Transverse colon (tissue), 4 donors: ENCODE measurements around the gene TNC. TPM values are rescaled to one million over a fixed set of nuclear protein-coding genes. Genes with fewer than 3 reads are reported as not detected.

Experiments used
- DNase-seq: peaks from one replicate; pipeline ENCODE4 v3.0.0-alpha.2; 2019
- H3K27ac ChIP-seq, 4 donors: fragments of 200-600 bp; sonication (generic); 2 replicates each; pipeline ENCODE4 v1.5.1; 2016 to 2018; ENCODE audit warnings: inconsistent platforms in 4 of 4
- H3K27me3 ChIP-seq: fragments of 200-600 bp; sonication (generic); 2 replicates; pipeline ENCODE4 v1.5.1; 2017; ENCODE audit warnings: inconsistent platforms
- H3K36me3 ChIP-seq, 4 donors: fragments of 200-600 bp; sonication (generic); 2 replicates each; pipeline ENCODE4 v1.5.1; 2017 to 2019; ENCODE audit warnings: inconsistent platforms in 4 of 4
- H3K4me1 ChIP-seq, 4 donors: fragments of 200-600 bp; sonication (generic); 2 replicates each; pipeline ENCODE4 v1.5.1; 2017 to 2020; ENCODE audit warnings: inconsistent platforms in 4 of 4
- H3K4me3 ChIP-seq, 4 donors: fragments of 200-600 bp; sonication (generic); 1 replicate in 1 of 4; 2 replicates in 3 of 4; pipeline versions ENCODE4 v1.5.1 to v1.6.1; 2017 to 2019; ENCODE audit warnings: inconsistent platforms in 4 of 4
- H3K9me3 ChIP-seq, 2 donors: fragments of 200-600 bp; sonication (generic); 2 replicates each; pipeline ENCODE4 v1.5.1; 2017 to 2019; ENCODE audit warnings: inconsistent platforms in 2 of 2
- CTCF ChIP-seq, 5 experiments: fragments of 200-600 bp in 3 of 5; fragments of 450-650 bp in 2 of 5; sonication (generic) in 3 of 5; IDR thresholded peaks; 1 replicate in 2 of 5; 2 replicates in 3 of 5; pipeline ENCODE4 v1.5.1; 2016 to 2017; ENCODE audit warnings: antibody characterized with exemption in 5 of 5, inconsistent platforms in 3 of 5, mild to moderate bottlenecking in 2 of 5, moderate library complexity in 1 of 5
- EP300 ChIP-seq: sonication (generic); formaldehyde crosslinking; IDR thresholded peaks from one replicate; pipeline ENCODE4 v1.6.1; 2017; ENCODE audit warnings: antibody characterized with exemption, low read depth
- POLR2A ChIP-seq: fragments of 450-650 bp; IDR thresholded peaks from one replicate; pipeline ENCODE4 v1.6.1; 2016; ENCODE audit warnings: antibody characterized with exemption, mild to moderate bottlenecking, moderate library complexity
- POLR2AphosphoS5 ChIP-seq, 3 donors: sonication (generic); formaldehyde crosslinking; IDR thresholded peaks; one replicate each; pipeline ENCODE4 v1.6.1; 2016; ENCODE audit warnings: antibody characterized with exemption in 3 of 3
- WGBS, 2 donors: methylation state at CpG; one replicate each; pipeline ENCODE4 v1.1.5; 2018; ENCODE audit warnings: low coverage in 1 of 2; 5-methylcytosine and 5-hydroxymethylcytosine counted together
- in situ Hi-C, 4 donors: fragments of 200-750 bp; cut with MboI; loops; one replicate each; pipeline versions ENCODE4 v1.15.0 to v1.15.1; 2017; ENCODE audit warnings: low sequenced_read_pairs in 3 of 4, low pct_ligation_motif_present in 1 of 4, low pct_unique_long_range_greater_than_20kb in 1 of 4
- intact Hi-C: fragments of 100-400 bp; cut with DNase I; formaldehyde crosslinking; loops from one replicate; pipeline ENCODE4 v1.15.1; 2023; ENCODE audit warnings: low total_unique reads
- total RNA-seq, 4 donors: library from RNA; depleted of rRNA; stranded (reverse); fragments of >200 nt; gene quantifications; one replicate each; pipeline ENCODE4 v1.1.0, GENCODE V29; 2016

Gene TNC
- total RNA-seq, 4 donors from 2014 or later: 29.4 to 316 (median 61.9) TPM

DNA sequence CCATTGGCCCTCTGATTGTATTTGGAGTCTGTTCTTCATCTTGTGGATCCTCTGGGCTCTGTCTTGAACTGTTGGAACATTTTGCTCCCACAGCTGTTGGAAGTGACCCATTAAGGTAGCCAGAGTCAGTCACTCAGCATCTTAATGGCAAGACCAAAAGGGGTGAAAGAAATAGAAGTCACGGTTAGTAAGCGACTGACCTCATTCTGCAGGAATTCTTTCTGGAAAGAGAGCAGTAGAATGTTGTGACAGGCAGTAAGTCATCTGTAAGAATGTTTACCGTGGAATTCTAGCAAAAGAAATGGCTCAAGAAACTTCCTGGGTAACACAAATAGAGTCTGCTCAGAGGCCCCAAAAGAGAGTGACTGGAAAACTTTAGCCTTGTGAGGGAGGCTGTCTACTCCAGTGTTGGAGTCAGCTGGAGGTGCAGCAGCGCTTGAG is 28.6 kb upstream of the TNC start:
- TF ChIP-seq POLR2AphosphoS5 (IDR thresholded peaks at IDR 0.05) (peak; percentile 89 to 94 (median 92)), POLR2A (no peak), CTCF (IDR thresholded peaks at IDR 0.05) (no peak), EP300 (peak; percentile 97)
- in situ Hi-C loops: no loop called here
- H3K27ac ChIP-seq: peak overlapping the region; percentile 74 to 84 (median 78)

GRCh38 chr9:115144706-115145105 is 26.7 kb upstream of the TNC start:
- Histone ChIP-seq H3K36me3 (no peaks in the 10 kb centered on the region), H3K9me3 (no peaks in the 10 kb centered on the region), H3K4me1 (peaks cover 0 to 7% (median 2%) of the 10 kb centered on the region in 4 donors), H3K4me3 (no peak overlapping the region), H3K27ac (peak overlapping the region in 3 of 4 donors; percentile 38 to 84 (median 74)), H3K27me3 (peaks cover 39% of the 10 kb centered on the region)
- intact Hi-C loops: no loop called here
- no peak for TF ChIP-seq POLR2AphosphoS5 (IDR thresholded peaks at IDR 0.05)
- DNase-seq: no peak
- 90% methylated on average over 2 of the region's 2 CpGs; no CpG with 5 or more reads in 1 of the 2 donors for WGBS, 2 donors
- in situ Hi-C loops: no loop called here

More for the DNA sequence above, 28.6 kb upstream of the TNC start:
- Histone ChIP-seq H3K9me3 (no peaks in the 10 kb centered on the region), H3K4me1 (peaks cover 0 to 7% (median 2%) of the 10 kb centered on the region in 4 donors), H3K4me3 (no peak overlapping the region), H3K36me3 (no peaks in the 10 kb centered on the region), H3K27me3 (peaks cover 54% of the 10 kb centered on the region)
- intact Hi-C loops: no loop called here
- no peak for DNase-seq
- 51 to 73% methylated on average over 2 to 4 of the region's 4 CpGs for WGBS, 2 donors

GRCh38 chr9:115143689-115144088 is 25.7 kb upstream of the TNC start:
- TF ChIP-seq CTCF (IDR thresholded peaks at IDR 0.05): no peak
- TF ChIP-seq EP300: no peak
- TF ChIP-seq POLR2A: no peak
- no peak for TF ChIP-seq POLR2AphosphoS5 (IDR thresholded peaks at IDR 0.05)
- H3K4me1 ChIP-seq: peaks cover 0 to 7% (median 2%) of the 10 kb centered on the region in 4 donors
- no peak for DNase-seq
- H3K36me3 ChIP-seq: no peaks in the 10 kb centered on the region
- in situ Hi-C loops (no loop called here), intact Hi-C loops (no loop called here)
- H3K4me3 ChIP-seq: no peak overlapping the region
- no peak overlapping the region for H3K27ac ChIP-seq
- 60 to 65% methylated on average over 2 of the region's 2 CpGs for WGBS, 2 donors
- peaks cover 29% of the 10 kb centered on the region for H3K27me3 ChIP-seq
- no peaks in the 10 kb centered on the region for H3K9me3 ChIP-seq

DNA sequence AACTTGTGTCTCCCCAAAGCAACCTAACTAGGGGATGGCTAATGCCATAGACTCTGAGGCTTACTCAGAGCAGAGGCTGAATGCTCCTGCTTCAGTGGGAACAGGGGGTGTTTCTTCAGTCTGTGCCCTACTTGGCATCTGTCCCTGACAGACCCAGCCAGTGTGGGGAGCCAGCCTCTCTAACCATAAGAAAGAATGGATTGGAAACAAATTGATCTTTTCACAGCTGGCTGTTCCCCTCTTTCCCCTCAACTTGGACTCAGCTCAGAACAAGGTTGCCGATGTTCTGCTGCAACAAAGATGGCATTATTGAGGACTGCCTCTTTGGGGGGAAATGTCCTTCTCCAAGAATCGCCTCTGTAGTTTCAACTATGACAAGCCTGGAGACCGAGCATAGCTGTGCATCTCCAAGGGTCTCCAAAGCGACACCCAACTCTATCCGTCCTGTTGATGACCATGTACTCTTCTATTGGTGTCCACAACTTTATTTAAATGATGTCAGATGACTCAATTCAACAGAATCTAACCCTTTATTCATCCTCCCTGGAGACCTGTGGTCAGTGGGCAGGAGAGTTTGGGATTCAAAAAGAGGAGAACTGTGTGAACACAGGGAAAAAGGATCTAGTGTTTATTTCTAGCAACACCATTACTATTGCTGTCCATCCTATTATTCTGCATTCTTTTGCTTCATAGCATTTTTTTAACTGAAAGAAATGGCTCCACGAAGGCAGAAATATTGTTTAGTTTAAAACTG is 24.7 kb upstream of the TNC start:
- no peak for TF ChIP-seq EP300
- TF ChIP-seq CTCF (IDR thresholded peaks at IDR 0.05): no peak
- WGBS, 2 donors: 78 to 81% methylated on average over 1 to 6 of the region's 6 CpGs
- Histone ChIP-seq H3K36me3 (no peaks in the 10 kb centered on the region), H3K27ac (no peak overlapping the region), H3K27me3 (peaks cover 19% of the 10 kb centered on the region), H3K4me1 (peaks cover 0 to 7% (median 2%) of the 10 kb centered on the region in 4 donors), H3K4me3 (no peak overlapping the region), H3K9me3 (no peaks in the 10 kb centered on the region)
- no peak for DNase-seq
- in situ Hi-C loops: no loop called here
- intact Hi-C loops: no loop called here

GRCh38 chr9:115142090-115142489 is 24.1 kb upstream of the TNC start:
- Histone ChIP-seq H3K4me1 (peaks cover 0 to 3% (median under 1%) of the 10 kb centered on the region in 4 donors), H3K9me3 (no peaks in the 10 kb centered on the region), H3K4me3 (no peak overlapping the region), H3K36me3 (no peaks in the 10 kb centered on the region), H3K27ac (no peak overlapping the region), H3K27me3 (peaks cover 16% of the 10 kb centered on the region)
- in situ Hi-C loops: no loop called here
- no peak for DNase-seq
- TF ChIP-seq POLR2A (no peak), CTCF (IDR thresholded peaks at IDR 0.05) (no peak), EP300 (no peak), POLR2AphosphoS5 (IDR thresholded peaks at IDR 0.05) (no peak)
- intact Hi-C loops: no loop called here
